CD8-positive, alpha-beta memory T cell (primary cell): ENCODE measurements around the gene NKAIN2. TPM values are rescaled to one million over a fixed set of nuclear protein-coding genes. Genes with fewer than 3 reads are reported as not detected.
"Not testable (repeated sequence)": the region's sequence is repeated elsewhere in the genome, so short reads cannot be mapped to it uniquely, and the experiment has no call there.

Source experiments
- CTCF ChIA-PET: fragments of 350-600 bp; sonication (Branson Sonifier 250); formaldehyde crosslinking; loops from one replicate; lab custom pipeline; 2021; ENCODE audit warnings: antibody characterized with exemption; lab: Charles Lee
- POLR2A ChIA-PET: fragments of 350-600 bp; sonication (Branson Sonifier 250); formaldehyde crosslinking; loops from one replicate; lab custom pipeline; 2021; ENCODE audit warnings: antibody characterized with exemption; lab: Charles Lee
- DNase-seq, 5 donors: peaks; one replicate each; pipeline versions ENCODE4 v3.0.0 to v3.0.0-alpha.2; 2020 to 2022; ENCODE audit warnings: mixed read lengths in 1 of 5
- H3K27ac ChIP-seq: one replicate; pipeline ENCODE4 v1.7.0; 2013; ENCODE audit warnings: low read depth, mild to moderate bottlenecking, low read length, moderate library complexity
- H3K27me3 ChIP-seq: 2 replicates; pipeline ENCODE4 v1.7.0; 2013; ENCODE audit warnings: low read length, mild to moderate bottlenecking; ENCODE audit not compliant: insufficient read depth, poor library complexity, severe bottlenecking
- H3K36me3 ChIP-seq: 2 replicates; pipeline ENCODE4 v1.7.0; 2013; ENCODE audit warnings: mild to moderate bottlenecking, low read length, moderate library complexity; ENCODE audit not compliant: insufficient read depth
- H3K4me1 ChIP-seq: 2 replicates; pipeline ENCODE4 v1.7.0; 2013; ENCODE audit warnings: mild to moderate bottlenecking, low read length, moderate library complexity; ENCODE audit not compliant: insufficient read depth
- H3K4me3 ChIP-seq: 2 replicates; pipeline ENCODE4 v1.7.0; 2013; ENCODE audit warnings: mild to moderate bottlenecking, low read length
- H3K9me3 ChIP-seq: 2 replicates; pipeline ENCODE4 v1.7.0; 2013; ENCODE audit warnings: mild to moderate bottlenecking, low read length
- H3K27ac Mint-ChIP-seq, 8 donors: one replicate each; pipeline ENCODE4 v1.8.0; 2020 to 2021; ENCODE audit warnings: mixed read lengths in 8 of 8, mild to moderate bottlenecking in 6 of 8, inconsistent platforms in 3 of 8, moderate library complexity in 3 of 8
- H3K27me3 Mint-ChIP-seq, 2 donors: one replicate each; pipeline ENCODE4 v1.8.0; 2020 to 2021; ENCODE audit warnings: mixed read lengths in 2 of 2, mild to moderate bottlenecking in 1 of 2, moderate library complexity in 1 of 2
- H3K36me3 Mint-ChIP-seq, 3 donors: one replicate each; pipeline ENCODE4 v1.8.0; 2020 to 2021; ENCODE audit warnings: mixed read lengths in 3 of 3, inconsistent platforms in 1 of 3, mild to moderate bottlenecking in 1 of 3
- H3K4me1 Mint-ChIP-seq, 3 donors: one replicate each; pipeline ENCODE4 v1.8.0; 2020 to 2021; ENCODE audit warnings: mixed read lengths in 3 of 3, inconsistent platforms in 1 of 3, mild to moderate bottlenecking in 1 of 3
- H3K4me3 Mint-ChIP-seq, 7 donors: one replicate each; pipeline ENCODE4 v1.8.0; 2020 to 2021; ENCODE audit warnings: mixed read lengths in 7 of 7, mild to moderate bottlenecking in 6 of 7, moderate library complexity in 4 of 7, inconsistent platforms in 2 of 7
- H3K9me3 Mint-ChIP-seq, 5 donors: one replicate each; pipeline ENCODE4 v1.8.0; 2020 to 2022; ENCODE audit warnings: mixed read lengths in 5 of 5, mild to moderate bottlenecking in 3 of 5, moderate library complexity in 2 of 5, inconsistent platforms in 1 of 5
- polyA plus RNA-seq: library from polyadenylated mRNA; unstranded; fragments of 300-500 nt; fragmentation: Illumina TruSeq; gene quantifications from one replicate; pipeline ENCODE4 v1.2.3, GENCODE V29; 2021
- total RNA-seq, 2 experiments: library from RNA; stranded (reverse); gene quantifications; one replicate each; pipeline ENCODE4 v1.2.3, GENCODE V29; 2021

The NKAIN2 gene
- total and polyA plus RNA-seq, 3 experiments from 2014 or later, result not detected

DNA sequence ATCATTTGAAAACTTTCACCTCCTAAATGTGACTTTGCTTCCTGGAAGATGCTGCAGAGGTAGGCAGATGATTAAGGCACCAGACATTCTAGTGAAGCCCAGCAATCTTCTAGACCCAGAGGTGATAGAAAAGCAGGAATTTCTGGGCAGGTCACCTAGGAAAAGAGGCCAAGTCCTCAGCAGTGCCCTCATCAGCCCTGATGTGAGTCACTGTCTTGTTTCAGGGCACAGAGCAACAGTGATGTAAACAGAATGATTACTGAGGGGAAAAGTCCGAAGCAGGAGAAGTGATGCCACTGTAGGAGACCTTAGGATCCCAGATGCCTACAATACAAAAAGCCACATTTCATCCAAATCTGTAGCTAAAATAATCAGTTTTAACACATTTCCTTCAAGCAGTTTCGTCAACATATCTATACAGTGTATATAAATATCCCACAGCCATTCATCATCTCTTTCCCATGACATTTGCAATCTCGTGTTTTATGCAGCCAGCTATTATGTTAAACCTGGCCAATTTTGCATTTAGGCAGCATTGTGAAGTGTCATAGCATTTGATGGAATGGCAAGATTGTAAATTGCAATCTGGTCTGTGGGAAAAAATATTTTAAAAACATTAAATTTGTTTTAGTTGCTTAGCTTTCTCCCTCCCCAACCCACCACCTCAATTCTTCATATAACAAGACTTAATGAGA lies 757.4 kb downstream of the NKAIN2 start:
- no peaks in the 10 kb centered on the region for H3K4me1 Mint-ChIP-seq

DNA sequence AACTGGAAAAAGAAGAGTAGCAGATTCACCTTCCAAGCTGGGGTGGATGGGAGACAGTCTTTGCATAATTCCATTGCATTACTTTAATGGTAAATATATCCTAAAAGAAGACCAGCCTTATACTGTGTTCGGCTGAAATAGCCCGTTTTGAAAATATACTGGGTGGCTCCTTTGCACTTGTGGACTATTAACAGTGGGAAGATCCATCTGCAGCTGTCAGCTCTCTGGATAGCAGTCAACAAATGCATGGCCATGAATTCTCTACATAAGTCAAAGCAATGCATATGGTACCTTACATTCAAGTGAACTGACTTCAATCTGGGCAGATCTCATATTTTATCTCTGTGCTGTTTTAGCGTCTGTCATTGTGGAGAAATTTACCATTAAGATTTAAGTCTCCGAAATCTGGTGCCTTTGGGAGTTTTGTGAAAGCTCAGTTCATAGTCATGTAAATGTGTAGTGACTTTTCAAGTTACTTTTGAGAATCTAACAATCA lies 758.0 kb downstream of the NKAIN2 start:
- Mint-ChIP-seq H3K36me3 (no peaks in the 10 kb centered on the region), H3K4me3 (no peak overlapping the region), H3K9me3 (peaks cover 0 to 22% (median 3%) of the 10 kb centered on the region in 5 donors), H3K4me1 (no peaks in the 10 kb centered on the region), H3K27me3 (no peaks in the 10 kb centered on the region), H3K27ac (no peak overlapping the region)
- DNase-seq, result no peak
- no peaks in the 10 kb centered on the region for H3K36me3 ChIP-seq
- ChIA-PET CTCF (no interaction called here), POLR2A (no interaction called here)
- H3K9me3 ChIP-seq, result no peaks in the 10 kb centered on the region
- no peaks in the 10 kb centered on the region for H3K27me3 ChIP-seq
- no peaks in the 10 kb centered on the region for H3K4me1 ChIP-seq
- no peak overlapping the region for H3K4me3 ChIP-seq
- H3K27ac ChIP-seq, result no peak overlapping the region

More for the DNA sequence above, 757.4 kb downstream of the NKAIN2 start:
- Histone ChIP-seq H3K4me1 (no peaks in the 10 kb centered on the region), H3K27ac (no peak overlapping the region), H3K9me3 (no peaks in the 10 kb centered on the region), H3K27me3 (no peaks in the 10 kb centered on the region), H3K4me3 (no peak overlapping the region), H3K36me3 (no peaks in the 10 kb centered on the region)
- Mint-ChIP-seq H3K36me3 (no peaks in the 10 kb centered on the region), H3K4me3 (no peak overlapping the region), H3K27me3 (no peaks in the 10 kb centered on the region), H3K9me3 (peaks cover 0 to 22% (median 3%) of the 10 kb centered on the region in 5 donors), H3K27ac (no peak overlapping the region)
- ChIA-PET POLR2A (no interaction called here), CTCF (no interaction called here)
- DNase-seq, result no peak

DNA sequence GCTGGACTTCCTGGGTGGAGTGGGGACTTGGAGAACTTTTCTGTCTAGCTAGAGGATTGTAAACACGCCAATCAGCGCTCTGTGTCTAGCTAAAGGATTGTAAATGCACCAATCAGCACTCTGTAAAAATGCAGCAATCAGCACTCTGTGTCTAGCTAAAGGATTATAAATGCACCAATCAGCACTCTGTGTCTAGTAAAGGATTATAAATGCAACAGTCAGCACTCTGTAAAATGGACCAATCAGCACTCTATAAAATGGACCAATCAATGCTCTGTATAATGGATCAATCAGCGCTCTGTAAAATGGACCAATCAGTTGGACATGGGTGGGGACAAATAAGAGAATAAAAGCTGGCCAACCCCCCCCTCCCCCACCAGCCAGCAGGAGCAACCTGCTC lies 760.5 kb downstream of the NKAIN2 start:
- H3K27me3 Mint-ChIP-seq, DNase-seq, H3K4me1 ChIP-seq, H3K36me3 ChIP-seq, POLR2A ChIA-PET, H3K27ac ChIP-seq, CTCF ChIA-PET, H3K9me3 ChIP-seq, H3K4me3 Mint-ChIP-seq, H3K36me3 Mint-ChIP-seq, H3K4me1 Mint-ChIP-seq, H3K27ac Mint-ChIP-seq, H3K4me3 ChIP-seq, H3K27me3 ChIP-seq: not testable (repeated sequence)
- H3K9me3 Mint-ChIP-seq, result peaks cover 0 to 23% (median 2%) of the 10 kb centered on the region in 5 donors

DNA sequence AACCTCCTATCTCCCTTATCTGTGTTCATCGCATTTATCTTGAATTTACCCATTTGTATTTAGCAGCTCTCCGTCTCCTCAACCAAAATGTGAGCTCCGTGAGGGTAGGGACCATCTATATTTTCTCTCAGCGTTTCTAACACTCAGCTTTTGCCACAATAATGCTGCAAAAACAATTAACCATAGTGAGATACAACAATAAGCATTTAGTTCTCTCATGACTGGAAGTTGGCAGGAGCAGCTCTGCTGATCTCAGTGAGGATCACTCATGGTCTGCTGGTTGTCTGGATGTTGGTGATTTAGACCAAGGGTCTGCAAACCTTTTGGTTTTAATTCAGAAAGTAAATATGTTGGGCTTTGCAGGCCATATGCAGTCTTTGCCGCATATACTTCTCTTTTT lies 763.7 kb downstream of the NKAIN2 start:
- Histone ChIP-seq H3K27ac (no peak overlapping the region), H3K4me1 (no peaks in the 10 kb centered on the region), H3K9me3 (no peaks in the 10 kb centered on the region), H3K4me3 (no peak overlapping the region), H3K36me3 (no peaks in the 10 kb centered on the region), H3K27me3 (no peaks in the 10 kb centered on the region)
- H3K4me1 Mint-ChIP-seq, result no peaks in the 10 kb centered on the region
- H3K9me3 Mint-ChIP-seq, result peaks cover 6 to 15% (median 13%) of the 10 kb centered on the region in 5 donors
- no peak overlapping the region for H3K4me3 Mint-ChIP-seq
- no peaks in the 10 kb centered on the region for H3K27me3 Mint-ChIP-seq
- DNase-seq, result no peak
- POLR2A ChIA-PET, result no interaction called here
- H3K36me3 Mint-ChIP-seq, result no peaks in the 10 kb centered on the region
- CTCF ChIA-PET, result no interaction called here
- no peak overlapping the region for H3K27ac Mint-ChIP-seq

DNA sequence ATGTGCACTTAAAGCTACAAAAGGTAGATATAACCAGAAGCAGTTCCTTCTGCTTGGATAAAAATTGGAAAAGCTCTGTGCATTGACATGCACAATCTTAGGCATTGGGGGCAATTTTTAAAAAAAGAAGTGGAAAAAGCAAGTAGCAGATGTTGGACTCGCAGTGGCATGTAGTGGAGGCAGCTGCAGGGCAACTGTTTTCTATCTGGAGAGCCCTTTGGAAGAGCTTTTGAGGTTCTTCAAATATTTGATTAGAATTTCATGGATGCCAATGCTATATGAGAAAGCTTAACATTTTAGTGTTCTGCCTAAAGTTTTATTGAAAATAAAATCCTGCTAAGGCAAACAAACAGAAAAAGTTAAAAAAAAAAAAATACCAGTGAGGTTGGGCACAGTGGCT lies 770.3 kb downstream of the NKAIN2 start:
- H3K4me3 ChIP-seq, result no peak overlapping the region
- H3K27me3 ChIP-seq, result no peaks in the 10 kb centered on the region
- peaks cover 5 to 18% (median 6%) of the 10 kb centered on the region in 5 donors for H3K9me3 Mint-ChIP-seq
- no peak overlapping the region for H3K27ac ChIP-seq
- H3K4me1 ChIP-seq, result no peaks in the 10 kb centered on the region
- H3K36me3 Mint-ChIP-seq, result no peaks in the 10 kb centered on the region
- H3K4me1 Mint-ChIP-seq, result no peaks in the 10 kb centered on the region
- ChIA-PET POLR2A (no interaction called here), CTCF (no interaction called here)
- no peak overlapping the region for H3K27ac Mint-ChIP-seq
- no peak for DNase-seq
- H3K4me3 Mint-ChIP-seq, result no peak overlapping the region
- no peaks in the 10 kb centered on the region for H3K9me3 ChIP-seq
- H3K27me3 Mint-ChIP-seq, result no peaks in the 10 kb centered on the region
- H3K36me3 ChIP-seq, result no peaks in the 10 kb centered on the region

DNA sequence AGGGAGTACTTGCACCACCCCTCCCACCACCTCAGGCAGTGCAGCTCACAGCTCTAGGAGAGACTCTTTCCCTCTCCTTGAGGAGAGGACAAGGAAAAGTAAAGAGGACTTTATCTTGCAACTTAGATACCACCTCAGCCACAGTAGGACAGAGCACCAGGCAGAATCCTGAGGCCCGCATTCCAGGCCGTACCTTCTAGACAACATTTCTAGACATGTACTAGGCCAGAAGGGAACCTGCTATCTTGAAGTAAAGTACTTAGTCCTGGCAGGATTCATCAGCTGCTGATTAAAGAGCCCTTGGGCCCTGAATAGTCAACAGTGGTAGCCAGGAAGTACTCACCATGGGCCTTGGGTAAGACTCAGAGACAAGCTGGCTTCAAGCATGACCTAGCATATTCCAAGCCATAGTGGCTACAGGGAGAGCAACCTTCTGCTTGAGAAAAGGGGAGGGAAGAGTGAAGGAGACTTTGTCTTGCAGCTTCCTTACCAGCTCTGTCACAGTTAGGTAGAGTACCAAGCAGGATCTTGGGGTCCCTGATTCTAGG lies 774.1 kb downstream of the NKAIN2 start:
- no peaks in the 10 kb centered on the region for H3K36me3 Mint-ChIP-seq
- H3K27me3 ChIP-seq, result no peaks in the 10 kb centered on the region
- no peak overlapping the region for H3K27ac Mint-ChIP-seq
- H3K4me3 ChIP-seq, result no peak overlapping the region
- H3K27ac ChIP-seq, result no peak overlapping the region
- ChIA-PET POLR2A (no interaction called here), CTCF (no interaction called here)
- H3K4me1 ChIP-seq, result no peaks in the 10 kb centered on the region
- no peaks in the 10 kb centered on the region for H3K4me1 Mint-ChIP-seq
- no peaks in the 10 kb centered on the region for H3K36me3 ChIP-seq
- no peak overlapping the region for H3K4me3 Mint-ChIP-seq
- H3K9me3 ChIP-seq, result no peaks in the 10 kb centered on the region
- H3K9me3 Mint-ChIP-seq, result peaks cover 3 to 22% (median 5%) of the 10 kb centered on the region in 5 donors
- no peaks in the 10 kb centered on the region for H3K27me3 Mint-ChIP-seq
- no peak for DNase-seq

DNA sequence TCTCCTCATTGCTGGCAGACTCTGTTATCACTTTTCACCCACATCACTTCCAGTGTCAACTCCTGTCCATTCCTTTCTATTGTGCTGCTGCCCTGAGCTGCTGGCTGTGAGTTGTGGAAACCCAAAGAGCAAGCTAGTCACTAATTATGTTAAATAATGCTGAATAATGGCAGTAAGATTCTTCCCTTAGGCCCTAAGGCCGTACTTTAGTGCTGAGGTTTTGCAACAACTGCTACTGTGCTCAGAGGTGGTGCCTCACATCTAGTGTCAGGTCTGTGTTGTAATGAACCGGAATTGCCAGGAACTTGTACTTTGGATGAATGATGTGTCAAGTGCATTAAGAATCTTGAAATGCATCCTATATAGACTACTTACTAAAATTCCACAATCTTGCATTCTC lies 786.3 kb downstream of the NKAIN2 start:
- no peaks in the 10 kb centered on the region for H3K9me3 ChIP-seq
- Mint-ChIP-seq H3K9me3 (peaks cover 0 to 12% (median 5%) of the 10 kb centered on the region in 5 donors), H3K27ac (no peak overlapping the region), H3K36me3 (no peaks in the 10 kb centered on the region), H3K4me1 (no peaks in the 10 kb centered on the region), H3K4me3 (no peak overlapping the region), H3K27me3 (no peaks in the 10 kb centered on the region)
- H3K4me1 ChIP-seq, result no peaks in the 10 kb centered on the region
- CTCF ChIA-PET, result no interaction called here
- POLR2A ChIA-PET, result no interaction called here
- no peaks in the 10 kb centered on the region for H3K27me3 ChIP-seq
- H3K27ac ChIP-seq, result no peak overlapping the region
- no peak overlapping the region for H3K4me3 ChIP-seq
- H3K36me3 ChIP-seq, result no peaks in the 10 kb centered on the region
- DNase-seq, result no peak

DNA sequence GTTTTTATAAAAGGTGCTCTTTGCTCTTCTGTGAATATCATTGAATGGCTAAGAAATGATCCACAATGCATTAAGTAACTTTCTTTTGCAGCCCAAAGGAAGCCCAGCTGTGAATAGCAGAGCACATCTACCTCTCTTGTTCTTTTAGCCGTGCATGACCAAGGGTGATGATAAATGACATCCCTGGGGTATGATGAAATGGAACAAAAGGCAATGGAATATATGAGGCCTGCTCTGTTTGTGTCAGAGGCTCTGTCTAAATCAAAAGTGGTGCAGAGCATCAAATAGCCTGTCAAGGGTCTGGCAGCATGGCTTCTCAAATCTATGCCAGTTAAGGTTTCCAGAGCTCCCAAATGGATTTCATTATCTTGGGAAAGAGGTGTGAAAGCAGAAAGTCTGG lies 796.0 kb downstream of the NKAIN2 start:
- Histone ChIP-seq H3K36me3 (no peaks in the 10 kb centered on the region), H3K9me3 (no peaks in the 10 kb centered on the region), H3K4me3 (no peak overlapping the region), H3K4me1 (no peaks in the 10 kb centered on the region), H3K27me3 (no peaks in the 10 kb centered on the region), H3K27ac (no peak overlapping the region)
- H3K27me3 Mint-ChIP-seq, result peaks cover 0 to 1% of the 10 kb centered on the region in 2 donors
- H3K4me1 Mint-ChIP-seq, result no peaks in the 10 kb centered on the region
- no peak overlapping the region for H3K4me3 Mint-ChIP-seq
- CTCF ChIA-PET, result no interaction called here
- DNase-seq, result no peak
- no peaks in the 10 kb centered on the region for H3K36me3 Mint-ChIP-seq
- H3K9me3 Mint-ChIP-seq, result peaks cover 0 to 3% (median under 1%) of the 10 kb centered on the region in 5 donors
- no peak overlapping the region for H3K27ac Mint-ChIP-seq
- POLR2A ChIA-PET, result no interaction called here
